Esophagus muscularis mucosa (tissue), 4 donors: ENCODE results near the gene C6orf136.

Source experiments
- CTCF ChIP-seq, 3 experiments: fragments of 200-600 bp in 2 of 3; fragments of 450-650 bp in 1 of 3; sonication (generic) in 2 of 3; IDR thresholded peaks; one replicate each; pipeline ENCODE4 v1.5.1; 2017 to 2019; ENCODE audit warnings: antibody characterized with exemption in 3 of 3, mild to moderate bottlenecking in 2 of 3, moderate library complexity in 1 of 3
- EP300 ChIP-seq: sonication (generic); formaldehyde crosslinking; IDR thresholded peaks from one replicate; pipeline ENCODE4 v1.6.1; 2017; ENCODE audit warnings: antibody characterized with exemption
- POLR2A ChIP-seq: fragments of 450-650 bp; IDR thresholded peaks from one replicate; pipeline ENCODE4 v1.6.1; 2017; ENCODE audit warnings: antibody characterized with exemption, moderate library complexity, mild to moderate bottlenecking, low read depth

- no peak for TF ChIP-seq CTCF (IDR thresholded peaks at IDR 0.05)
- TF ChIP-seq POLR2A: no peak
- TF ChIP-seq EP300: no peak
Observed at GRCh38 chr6:30635834-30636233, 11.1 kb upstream of the C6orf136 start.
